Heart right ventricle (tissue), 16 donors: ENCODE results near the gene RPS6KA5. TPM values are rescaled to one million over a fixed set of nuclear protein-coding genes. Genes with fewer than 3 reads are reported as not detected.

ENCODE experiments used
- ATAC-seq, 8 donors: fragments of 200-7000 bp; cut with Tn5 transposase; one replicate each; pipeline ENCODE4 v1.9.1; 2020; ENCODE audit warnings: mild to moderate bottlenecking in 8 of 8, moderate library complexity in 8 of 8, moderate number of reproducible peaks in 1 of 8
- DNase-seq, 2 donors: peaks; one replicate each; pipeline ENCODE4 v3.0.0-alpha.2; 2020
- H3K27ac ChIP-seq, 10 donors: fragments of 200-600 bp; sonication (generic) in 2 of 10; one replicate each; pipeline versions ENCODE4 v1.5.0 to v1.8.0; 2020 to 2022; ENCODE audit warnings: mild to moderate bottlenecking in 3 of 10
- H3K27me3 ChIP-seq, 7 donors: fragments of 200-600 bp; one replicate each; pipeline ENCODE4 v1.8.0; 2021 to 2022; ENCODE audit warnings: mild to moderate bottlenecking in 2 of 7
- H3K36me3 ChIP-seq, 9 donors: fragments of 200-600 bp; sonication (generic) in 1 of 9; one replicate each; pipeline versions ENCODE4 v1.5.0 to v1.8.0; 2020 to 2022; ENCODE audit warnings: mild to moderate bottlenecking in 2 of 9
- H3K4me1 ChIP-seq, 9 donors: fragments of 200-600 bp; sonication (generic) in 1 of 9; one replicate each; pipeline versions ENCODE4 v1.5.0 to v1.8.0; 2020 to 2022; ENCODE audit warnings: mild to moderate bottlenecking in 4 of 9
- H3K4me3 ChIP-seq, 10 donors: fragments of 200-600 bp; sonication (generic) in 2 of 10; one replicate each; pipeline versions ENCODE4 v1.5.0 to v1.8.0; 2020 to 2022; ENCODE audit warnings: mild to moderate bottlenecking in 7 of 10, moderate library complexity in 2 of 10
- H3K9me3 ChIP-seq, 11 donors: fragments of 200-600 bp in 10 of 11; sonication (generic) in 2 of 11; one replicate each; pipeline versions ENCODE4 v1.5.0 to v1.8.0; 2013 to 2022; ENCODE audit warnings: mild to moderate bottlenecking in 2 of 11, control low read depth in 1 of 11, moderate library complexity in 1 of 11
- CTCF ChIP-seq, 9 donors: fragments of 200-600 bp; sonication (generic) in 2 of 9; IDR thresholded peaks; one replicate each; pipeline versions ENCODE4 v1.5.0 to v1.8.0; 2021 to 2022; ENCODE audit warnings: antibody characterized with exemption in 9 of 9, mild to moderate bottlenecking in 5 of 9, moderate library complexity in 1 of 9
- WGBS, 2 donors: extraction: QIAGEN DNeasy Blood & Tissue Kit; methylation state at CpG; one replicate each; pipeline ENCODE4 v1.1.7; 2013; ENCODE audit warnings: inconsistent platforms in 1 of 2; 5-methylcytosine and 5-hydroxymethylcytosine counted together
- intact Hi-C, 10 donors: fragments of 100-400 bp; cut with DNase I; formaldehyde crosslinking; loops; one replicate each; pipeline versions ENCODE4 v1.11.1 to v1.14.2; 2022
- polyA plus RNA-seq, 2 donors: library from polyadenylated mRNA; stranded (reverse); fragments of 200-250 nt; gene quantifications; one replicate each; pipeline ENCODE4 v1.2.3, GENCODE V29; 2013
- total RNA-seq, 10 donors: library from RNA; stranded (reverse); fragmentation: NEBNext Ultra II Directional in 3 of 10; extraction: Animal tissue kit (Norgen Biotek cat#: 25700) in 3 of 10; gene quantifications; one replicate each; pipeline versions ENCODE4 v1.2.1 to v1.2.4, GENCODE V29; 2021 to 2023
- donor health status: Arrhythmogenic right ventricular cardiomyopathy.
- donor health status: ischemic (EF 13 %, LVEDD 7.1; RV severe dilation, severe dysfunction).
- donor health status: healthy with polysubstance abuse.
- donor health status: DM: no; HTN: yes; CAD: no.
- donor health status: DM: no; HTN: no; CAD: no.
- donor health status: ischemic (EF 25% LVEDD 6.9; RV normal size, moderate dysfunction).
- donor health status: ischemic (EF 25% LVEDD 5.7; RV mildly dilated, moderate dysfunction).
- donor health status: healthy.
- donor health status: DM: yes; HTN: yes; CAD: no.
- donor health status: Ischemic cardiomyopathy.
- donor health status: ischemic (EF 35%, LVEDD 5.7; RV mildly dilated, moderate dysfunction).
- donor health status: nonischemic (EF 11% LVEDD 7.7; RV severe dilation, severe dysfunction).
- donor health status: DM: yes; HTN: yes; CAD: no.
- donor health status: PGD.
- donor health status: ischemic (EF 29% LVEDD 5.4; RV normal size, mild dysfunction).
- donor health status: nonischemic (EF 23%, LVEDD 6.1; RV moderate dilation, normal function).

Gene RPS6KA5
- total and polyA plus RNA-seq, 12 donors = 0.84 to 22.5 (median 9.2) TPM

DNA sequence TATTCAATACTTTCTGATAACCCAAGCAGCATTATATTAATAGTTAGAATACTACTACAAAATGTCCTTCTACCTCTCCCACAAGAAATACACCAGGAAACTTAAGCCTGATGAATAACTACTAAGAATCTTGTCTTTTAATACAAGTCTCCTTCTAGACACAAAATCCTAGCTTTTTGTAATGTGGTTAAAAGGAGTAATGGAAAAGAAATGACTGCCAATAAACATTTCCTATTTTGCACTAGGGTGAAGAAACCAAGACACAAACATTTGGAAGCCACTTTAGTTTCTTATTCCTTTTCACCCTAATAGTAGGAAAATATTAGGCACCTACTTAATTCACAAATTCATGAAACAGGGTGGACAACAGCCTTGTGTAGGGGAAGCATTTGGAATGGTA, 192.9 kb downstream of the RPS6KA5 start:
- ATAC-seq = no peak
- no peak for TF ChIP-seq CTCF (IDR thresholded peaks at IDR 0.05)
- Histone ChIP-seq H3K27ac (peak overlapping the region in 8 of 10 donors; percentile 16 to 72 (median 40)), H3K9me3 (no peaks in the 10 kb centered on the region), H3K27me3 (no peaks in the 10 kb centered on the region), H3K36me3 (peaks cover 0 to 8% (median 0%) of the 10 kb centered on the region in 9 donors), H3K4me1 (peaks cover 0 to 38% (median 17%) of the 10 kb centered on the region in 9 donors), H3K4me3 (no peak overlapping the region)
- DNase-seq = no peak
- intact Hi-C loops = no loop called here

GRCh38 chr14:90866833-90867232, 193.6 kb downstream of the RPS6KA5 start:
- ATAC-seq = peak in 4 of 8 donors; percentile 48 to 81 (median 64)
- peak overlapping the region in 8 of 10 donors; percentile 16 to 72 (median 40) for H3K27ac ChIP-seq
- H3K4me1 ChIP-seq = peaks cover 0 to 34% (median 11%) of the 10 kb centered on the region in 9 donors
- no peak overlapping the region for H3K4me3 ChIP-seq
- no peak for TF ChIP-seq CTCF (IDR thresholded peaks at IDR 0.05)
- H3K9me3 ChIP-seq = no peaks in the 10 kb centered on the region
- no peaks in the 10 kb centered on the region for H3K27me3 ChIP-seq
- intact Hi-C loops = no loop called here
- no peak for DNase-seq
- H3K36me3 ChIP-seq = peaks cover 0 to 1% (median 0%) of the 10 kb centered on the region in 9 donors

DNA sequence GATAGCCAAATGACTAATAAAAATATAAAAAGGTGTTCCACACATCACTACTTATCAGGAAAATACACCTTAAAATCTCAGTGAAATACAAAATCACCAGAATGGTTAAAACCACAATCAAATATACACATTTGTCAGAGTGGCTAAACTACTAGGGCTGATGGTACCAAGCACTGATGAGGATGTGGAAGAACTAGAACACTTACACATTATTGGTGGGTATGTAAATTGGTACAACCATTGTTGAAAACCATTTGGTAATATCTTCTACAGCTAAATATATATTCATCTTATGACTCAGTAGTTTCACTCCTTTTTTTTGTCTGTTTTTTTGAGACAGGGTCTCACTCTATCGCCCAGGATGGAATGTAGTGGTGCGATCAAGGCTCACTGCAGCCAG, 195.7 kb downstream of the RPS6KA5 start:
- TF ChIP-seq CTCF (IDR thresholded peaks at IDR 0.05) = no peak
- intact Hi-C loops = no loop called here
- no peak for ATAC-seq

GRCh38 chr14:90858511-90858910, 201.9 kb downstream of the RPS6KA5 start:
- no peaks in the 10 kb centered on the region for H3K36me3 ChIP-seq
- no peaks in the 10 kb centered on the region for H3K4me1 ChIP-seq
- no peak for DNase-seq
- H3K4me3 ChIP-seq = no peak overlapping the region
- no peak for ATAC-seq
- WGBS, 2 donors = 88 to 89% methylated on average over 5 of the region's 5 CpGs
- H3K9me3 ChIP-seq = no peaks in the 10 kb centered on the region
- intact Hi-C loops = no loop called here
- no peak for TF ChIP-seq CTCF (IDR thresholded peaks at IDR 0.05)
- H3K27ac ChIP-seq = no peak overlapping the region
- H3K27me3 ChIP-seq = no peaks in the 10 kb centered on the region

More for the DNA sequence above, 195.7 kb downstream of the RPS6KA5 start:
- no peak for DNase-seq
- H3K9me3 ChIP-seq = no peaks in the 10 kb centered on the region
- H3K4me1 ChIP-seq = peaks cover 0 to 24% (median 11%) of the 10 kb centered on the region in 9 donors
- no peaks in the 10 kb centered on the region for H3K36me3 ChIP-seq
- WGBS, 2 donors = 99 to 100% methylated on average over 2 of the region's 2 CpGs
- no peak overlapping the region for H3K4me3 ChIP-seq
- H3K27ac ChIP-seq = no peak overlapping the region
- H3K27me3 ChIP-seq = no peaks in the 10 kb centered on the region
